ENCODE results near the gene KHSRP. TPM values are rescaled to one million over a fixed set of nuclear protein-coding genes. Genes with fewer than 3 reads are reported as not detected.

KHSRP gene
- total RNA-seq, 1 donor from 2014 or later = 55.8 TPM

GRCh38 chr19:6412447-6413091, 12.0 kb downstream of the KHSRP start:
- H3K27me3 ChIP-seq (ENCODE audit: control insufficient read depth, insufficient read depth, low read length) = no peaks in the 10 kb centered on the region
- peak; percentile 77 for TF ChIP-seq CTCF (IDR thresholded peaks at IDR 0.05; ENCODE audit: insufficient read depth, low read length, severe bottlenecking)
- H3K4me3 ChIP-seq (ENCODE audit: low read depth, low read length) = no peak overlapping the region
- FAIRE-seq = no peak
- peak; percentile 23 for DNase-seq (ENCODE audit: low read depth)
- peaks cover 18% of the 10 kb centered on the region for H3K36me3 ChIP-seq (ENCODE audit: control insufficient read depth, insufficient read depth, low read length)

DNA sequence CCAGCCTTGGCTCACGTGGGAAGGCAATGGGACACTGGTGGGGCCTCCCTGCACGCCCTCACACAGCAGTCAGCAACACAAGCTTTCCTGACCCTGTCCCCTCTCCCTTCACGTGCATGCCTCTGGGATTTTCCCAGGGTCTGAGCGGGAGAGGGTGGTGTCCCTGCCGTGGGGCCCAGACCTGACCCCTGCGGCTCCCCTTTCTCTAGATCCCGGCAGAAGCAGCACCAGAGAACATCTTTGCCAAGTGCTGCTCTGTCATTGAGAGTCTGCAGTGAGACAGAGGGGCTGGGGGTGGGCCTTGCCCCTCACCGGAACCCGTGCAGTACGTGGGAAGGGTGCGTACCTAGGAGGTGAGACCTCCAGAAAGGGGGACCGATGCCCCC, 12.6 kb downstream of the KHSRP start:
- DNase-seq (ENCODE audit: low read depth) (no peak), FAIRE-seq (no peak)
- Histone ChIP-seq H3K27me3 (ENCODE audit: control insufficient read depth, insufficient read depth, low read length) (no peaks in the 10 kb centered on the region), H3K4me3 (ENCODE audit: low read depth, low read length) (no peak overlapping the region), H3K36me3 (ENCODE audit: control insufficient read depth, insufficient read depth, low read length) (peaks cover 15% of the 10 kb centered on the region)
- no peak for TF ChIP-seq CTCF (IDR thresholded peaks at IDR 0.05; ENCODE audit: insufficient read depth, low read length, severe bottlenecking)

DNA sequence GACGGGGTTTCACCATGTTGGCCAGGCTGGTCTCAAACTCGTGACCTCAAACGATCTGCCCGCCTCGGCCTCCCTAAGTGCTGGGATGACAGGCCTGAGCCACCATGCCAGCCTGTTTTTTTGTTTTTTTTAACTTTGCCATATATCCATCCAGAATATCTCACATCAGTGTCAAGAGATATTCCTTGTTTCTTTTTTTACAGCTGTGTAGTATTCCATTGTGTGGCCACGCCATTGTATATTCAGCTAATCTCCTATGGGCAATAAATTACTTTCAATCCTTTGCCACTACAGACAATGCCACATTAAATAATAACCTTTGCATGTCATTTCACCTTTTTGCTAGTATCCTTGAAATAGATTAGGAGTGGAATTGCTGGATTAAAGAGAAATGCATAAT, 15.3 kb downstream of the KHSRP start:
- TF ChIP-seq CTCF (IDR thresholded peaks at IDR 0.05; ENCODE audit: insufficient read depth, low read length, severe bottlenecking) = no peak
- H3K27me3 ChIP-seq (ENCODE audit: control insufficient read depth, insufficient read depth, low read length) = no peaks in the 10 kb centered on the region
- H3K36me3 ChIP-seq (ENCODE audit: control insufficient read depth, insufficient read depth, low read length) = peaks cover 2% of the 10 kb centered on the region
- no peak for FAIRE-seq
- no peak for DNase-seq (ENCODE audit: low read depth)
- no peak overlapping the region for H3K4me3 ChIP-seq (ENCODE audit: low read depth, low read length)

GRCh38 chr19:6406401-6406800, 18.2 kb downstream of the KHSRP start:
- DNase-seq (ENCODE audit: low read depth) = no peak
- no peaks in the 10 kb centered on the region for H3K27me3 ChIP-seq (ENCODE audit: control insufficient read depth, insufficient read depth, low read length)
- no peak for TF ChIP-seq CTCF (IDR thresholded peaks at IDR 0.05; ENCODE audit: insufficient read depth, low read length, severe bottlenecking)
- no peak for FAIRE-seq
- H3K36me3 ChIP-seq (ENCODE audit: control insufficient read depth, insufficient read depth, low read length) = no peaks in the 10 kb centered on the region
- no peak overlapping the region for H3K4me3 ChIP-seq (ENCODE audit: low read depth, low read length)

DNA sequence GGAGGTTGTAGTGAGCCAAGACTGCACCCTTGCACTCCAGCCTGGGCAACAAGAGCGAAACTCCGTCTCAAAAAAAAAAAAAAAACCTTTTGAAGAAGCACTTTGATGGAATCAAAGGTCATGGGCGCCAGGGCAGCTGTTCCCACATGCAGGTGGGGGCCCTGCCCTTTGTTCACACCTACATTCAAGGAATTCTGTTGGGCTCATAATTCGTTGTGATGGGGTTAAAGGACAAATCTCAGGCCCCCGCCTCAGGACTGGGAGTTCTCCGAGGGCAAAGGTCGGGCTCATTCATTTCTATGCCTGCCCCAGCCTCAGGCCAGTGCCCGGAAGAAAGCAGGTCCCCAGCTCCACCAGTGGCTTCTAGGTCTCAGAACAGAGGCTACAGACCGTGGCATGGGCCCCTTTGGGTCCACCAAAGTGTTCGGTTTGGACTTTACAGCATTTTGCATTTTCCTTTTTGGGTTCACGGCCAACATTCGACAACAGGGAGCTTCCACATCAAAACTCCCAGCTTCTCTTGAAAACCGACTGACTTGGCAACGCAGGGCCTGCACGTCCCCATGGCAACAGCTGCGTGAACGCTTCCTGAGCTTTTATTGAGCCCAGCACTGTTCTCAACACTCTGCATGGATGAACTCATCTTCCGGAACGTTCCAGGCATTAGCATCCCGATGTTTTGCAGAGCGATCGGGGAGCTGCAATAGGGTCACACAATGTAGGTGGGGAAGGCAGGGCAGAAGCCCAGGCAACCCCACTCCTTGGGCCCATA, 21.6 kb downstream of the KHSRP start:
- FAIRE-seq (no peak), DNase-seq (ENCODE audit: low read depth) (no peak)
- H3K27me3 ChIP-seq (ENCODE audit: control insufficient read depth, insufficient read depth, low read length) = no peaks in the 10 kb centered on the region
- no peak overlapping the region for H3K4me3 ChIP-seq (ENCODE audit: low read depth, low read length)
- TF ChIP-seq CTCF (IDR thresholded peaks at IDR 0.05; ENCODE audit: insufficient read depth, low read length, severe bottlenecking) = no peak
- H3K36me3 ChIP-seq (ENCODE audit: control insufficient read depth, insufficient read depth, low read length) = no peaks in the 10 kb centered on the region
